Muscle layer of duodenum (tissue), 2 donors: ENCODE data around the gene GFAP.
A peak's percentile ranks its signal among the peaks of the same experiment; 100 is the strongest.

ENCODE experiments used
- H3K27ac ChIP-seq: one replicate; pipeline ENCODE4 v1.7.0; 2013; ENCODE audit warnings: mild to moderate bottlenecking, low read length
- H3K27me3 ChIP-seq: one replicate; pipeline ENCODE4 v1.7.0; 2013; ENCODE audit warnings: low read depth, mild to moderate bottlenecking, control low read depth, low read length
- H3K36me3 ChIP-seq, 2 donors: one replicate each; pipeline ENCODE4 v1.7.0; 2013; ENCODE audit warnings: low read length in 2 of 2, control low read depth in 1 of 2, mild to moderate bottlenecking in 1 of 2; ENCODE audit not compliant: insufficient read depth in 2 of 2, control insufficient read depth in 1 of 2
- H3K4me1 ChIP-seq, 2 donors: one replicate each; pipeline ENCODE4 v1.7.0; 2013; ENCODE audit warnings: low read length in 2 of 2, mild to moderate bottlenecking in 2 of 2, control low read depth in 1 of 2, moderate library complexity in 1 of 2; ENCODE audit not compliant: insufficient read depth in 2 of 2, control insufficient read depth in 1 of 2
- H3K4me3 ChIP-seq, 2 donors: one replicate each; pipeline ENCODE4 v1.7.0; 2013; ENCODE audit warnings: low read length in 2 of 2, low read depth in 1 of 2, mild to moderate bottlenecking in 1 of 2
- H3K9me3 ChIP-seq, 2 donors: one replicate each; pipeline ENCODE4 v1.7.0; 2013; ENCODE audit warnings: low read length in 2 of 2, control low read depth in 1 of 2, mild to moderate bottlenecking in 1 of 2; ENCODE audit not compliant: control insufficient read depth in 1 of 2
- donor health status: healthy.

Gene GFAP

GRCh38 chr17:44904001-44904984 lies 11.0 kb downstream of the GFAP start:
- no peak overlapping the region for H3K27ac ChIP-seq

GRCh38 chr17:44903012-44903685 lies 12.2 kb downstream of the GFAP start:
- H3K4me1 ChIP-seq: peaks cover 16 to 20% of the 10 kb centered on the region in 2 donors
- no peak overlapping the region for H3K27ac ChIP-seq

More at GRCh38 chr17:44904001-44904984, 11.0 kb downstream of the GFAP start:
- Histone ChIP-seq H3K4me1 (peaks cover 12 to 20% of the 10 kb centered on the region in 2 donors), H3K36me3 (no peaks in the 10 kb centered on the region), H3K27me3 (no peaks in the 10 kb centered on the region), H3K9me3 (no peaks in the 10 kb centered on the region), H3K4me3 (no peak overlapping the region)

GRCh38 chr17:44902135-44902760 lies 13.1 kb downstream of the GFAP start:
- no peak overlapping the region for H3K4me3 ChIP-seq
- peaks cover 20 to 25% of the 10 kb centered on the region in 2 donors for H3K4me1 ChIP-seq
- no peaks in the 10 kb centered on the region for H3K27me3 ChIP-seq
- H3K9me3 ChIP-seq: no peaks in the 10 kb centered on the region
- H3K36me3 ChIP-seq: no peaks in the 10 kb centered on the region
- H3K27ac ChIP-seq: no peak overlapping the region

More at GRCh38 chr17:44903012-44903685, 12.2 kb downstream of the GFAP start:
- Histone ChIP-seq H3K9me3 (no peaks in the 10 kb centered on the region), H3K36me3 (no peaks in the 10 kb centered on the region), H3K27me3 (no peaks in the 10 kb centered on the region), H3K4me3 (no peak overlapping the region)

- Histone ChIP-seq H3K27me3 (no peaks in the 10 kb centered on the region), H3K36me3 (no peaks in the 10 kb centered on the region), H3K4me3 (no peak overlapping the region), H3K4me1 (peaks cover 19 to 25% of the 10 kb centered on the region in 2 donors), H3K9me3 (no peaks in the 10 kb centered on the region), H3K27ac (no peak overlapping the region)
These were observed 13.8 kb downstream of the GFAP start for GRCh38 chr17:44901411-44901921.

- Histone ChIP-seq H3K9me3 (no peaks in the 10 kb centered on the region), H3K4me1 (peaks cover 14 to 25% of the 10 kb centered on the region in 2 donors), H3K27me3 (no peaks in the 10 kb centered on the region), H3K36me3 (no peaks in the 10 kb centered on the region), H3K4me3 (no peak overlapping the region), H3K27ac (no peak overlapping the region)
These were observed 14.4 kb downstream of the GFAP start for GRCh38 chr17:44900894-44901293.

- Histone ChIP-seq H3K27me3 (no peaks in the 10 kb centered on the region), H3K4me1 (peaks cover 11 to 25% of the 10 kb centered on the region in 2 donors)
These were observed 16.1 kb downstream of the GFAP start, which contains the start of gene EFTUD2 for GRCh38 chr17:44899074-44899782. TSS of gene EFTUD2 (minus strand) at chr17:44899445. CDS start at chr17:44894521, 4,924 bp downstream.

GRCh38 chr17:44898768-44899073 lies 16.6 kb downstream of the GFAP start:
- Histone ChIP-seq H3K9me3 (no peaks in the 10 kb centered on the region), H3K27me3 (no peaks in the 10 kb centered on the region), H3K36me3 (peaks cover 5% of the 10 kb centered on the region in 2 donors), H3K27ac (peak overlapping the region; percentile 95), H3K4me1 (peaks cover 11 to 25% of the 10 kb centered on the region in 2 donors), H3K4me3 (peak overlapping the region; percentile 91 to 99)

More at GRCh38 chr17:44899074-44899782, 16.1 kb downstream of the GFAP start, which contains the start of gene EFTUD2:
- peak within 1 kb of the TSS; percentile 91 to 99 for H3K4me3 ChIP-seq
- no peaks in the 10 kb centered on the region for H3K9me3 ChIP-seq
- peaks cover 0 to 4% of the 10 kb centered on the region in 2 donors for H3K36me3 ChIP-seq
- H3K27ac ChIP-seq: peak within 1 kb of the TSS; percentile 95

GRCh38 chr17:44894642-44895041 lies 20.7 kb downstream of the GFAP start:
- no peak overlapping the region for H3K4me3 ChIP-seq
- H3K9me3 ChIP-seq: no peaks in the 10 kb centered on the region
- no peaks in the 10 kb centered on the region for H3K27me3 ChIP-seq
- H3K27ac ChIP-seq: no peak overlapping the region
- H3K36me3 ChIP-seq: peaks cover 14% of the 10 kb centered on the region in 2 donors
- peaks cover 0 to 14% of the 10 kb centered on the region in 2 donors for H3K4me1 ChIP-seq

GRCh38 chr17:44892250-44892649 lies 23.1 kb downstream of the GFAP start:
- H3K27me3 ChIP-seq: no peaks in the 10 kb centered on the region
- H3K4me3 ChIP-seq: no peak overlapping the region
- no peak overlapping the region for H3K27ac ChIP-seq
- H3K4me1 ChIP-seq: peaks cover 0 to under 1% of the 10 kb centered on the region in 2 donors
- peaks cover 14 to 22% of the 10 kb centered on the region in 2 donors for H3K36me3 ChIP-seq
- no peaks in the 10 kb centered on the region for H3K9me3 ChIP-seq

GRCh38 chr17:44889003-44889402 lies 26.3 kb downstream of the GFAP start:
- H3K9me3 ChIP-seq: no peaks in the 10 kb centered on the region
- H3K27ac ChIP-seq: no peak overlapping the region
- peaks cover 27 to 46% of the 10 kb centered on the region in 2 donors for H3K36me3 ChIP-seq
- H3K27me3 ChIP-seq: no peaks in the 10 kb centered on the region
- no peaks in the 10 kb centered on the region for H3K4me1 ChIP-seq
- no peak overlapping the region for H3K4me3 ChIP-seq
